ENCODE measurements around the gene DPYD.

DPYD gene

GRCh38 chr1:97844552-97845089 is 76.2 kb downstream of the DPYD start:
- DNase-seq (ENCODE audit: low spot score) = no peak

GRCh38 chr1:97841338-97841737 is 79.5 kb downstream of the DPYD start:
- DNase-seq (ENCODE audit: low spot score) = no peak
- FAIRE-seq = no peak

More at GRCh38 chr1:97844552-97845089, 76.2 kb downstream of the DPYD start:
- FAIRE-seq = no peak

- FAIRE-seq = no peak
- no peak for DNase-seq (ENCODE audit: low spot score)
These were observed 83.7 kb downstream of the DPYD start for GRCh38 chr1:97837161-97837560.

DNA sequence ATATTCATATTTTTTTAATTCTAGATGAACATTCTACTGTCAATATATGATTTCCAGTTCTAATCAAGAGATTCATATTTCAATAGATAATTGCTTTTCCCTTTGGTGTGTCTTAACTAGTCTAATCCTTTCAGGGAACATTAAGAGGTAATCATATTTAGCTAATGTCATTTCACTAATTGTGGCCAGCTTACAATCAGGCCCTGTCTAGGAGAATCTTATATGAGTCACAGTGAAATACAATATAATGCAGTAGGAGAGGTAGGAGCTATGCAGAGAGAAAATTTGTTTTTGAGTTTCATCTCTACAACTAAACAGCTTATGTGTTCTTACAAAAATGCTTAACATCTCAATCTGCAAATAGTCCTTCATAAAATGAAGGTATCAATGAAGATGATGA is 85.9 kb downstream of the DPYD start:
- no peak for FAIRE-seq
- no peak for DNase-seq (ENCODE audit: low spot score)

- FAIRE-seq (no peak), DNase-seq (ENCODE audit: low spot score) (no peak)
These were observed 87.0 kb downstream of the DPYD start for GRCh38 chr1:97833881-97834280.

DNA sequence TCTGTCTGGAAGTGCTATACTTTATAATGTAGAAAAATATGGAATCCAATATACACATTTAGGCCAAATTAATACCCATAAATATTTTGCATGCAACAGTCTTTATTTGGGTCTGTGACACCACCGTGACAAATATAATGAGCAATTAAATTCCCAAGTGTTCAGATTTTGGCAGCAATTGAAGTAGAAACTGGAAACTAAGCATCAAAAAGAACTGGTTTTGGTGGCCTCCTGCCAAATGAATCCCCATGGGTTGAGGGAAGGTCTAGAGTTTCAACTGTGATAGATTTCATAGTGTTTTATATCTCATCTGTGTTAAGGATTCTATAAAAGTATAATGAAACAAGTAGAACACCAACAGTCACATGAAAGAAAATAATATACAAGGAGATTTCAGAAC is 88.4 kb downstream of the DPYD start:
- no peak for FAIRE-seq

GRCh38 chr1:97827887-97828286 is 92.9 kb downstream of the DPYD start:
- DNase-seq (ENCODE audit: low spot score) (no peak), FAIRE-seq (no peak)

More for the DNA sequence above, 88.4 kb downstream of the DPYD start:
- no peak for DNase-seq (ENCODE audit: low spot score)

DNA sequence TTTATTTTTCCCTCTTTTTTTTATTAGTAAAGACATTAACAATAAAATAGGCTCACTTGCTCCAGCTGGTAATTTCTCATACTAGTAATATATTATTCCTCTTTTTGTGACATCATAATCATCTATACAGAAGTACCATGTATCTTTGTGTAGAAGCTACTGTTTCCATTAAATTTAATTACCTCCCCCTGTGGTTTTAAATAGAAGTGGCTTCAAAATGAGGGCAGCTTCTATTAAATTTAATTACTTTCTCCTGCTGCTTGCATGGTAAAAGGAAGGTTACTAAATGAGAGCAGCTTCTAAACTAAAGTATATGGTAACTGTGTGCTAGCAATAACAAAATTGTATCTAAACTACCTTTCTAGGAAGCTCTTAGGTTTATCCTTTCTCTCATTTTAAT is 94.0 kb downstream of the DPYD start:
- FAIRE-seq = no peak

GRCh38 chr1:97824624-97825023 is 96.2 kb downstream of the DPYD start:
- no peak for FAIRE-seq
- no peak for DNase-seq (ENCODE audit: low spot score)

More for the DNA sequence above, 94.0 kb downstream of the DPYD start:
- DNase-seq (ENCODE audit: low spot score) = no peak

- DNase-seq (ENCODE audit: low spot score) = no peak
- no peak for FAIRE-seq
These were observed 96.6 kb downstream of the DPYD start for GRCh38 chr1:97824200-97824599.

- peak; percentile 74 for FAIRE-seq
- peak; percentile 25 for DNase-seq (ENCODE audit: low spot score)
These were observed 100.2 kb downstream of the DPYD start for GRCh38 chr1:97820470-97821188.

- DNase-seq (ENCODE audit: low spot score) (no peak), FAIRE-seq (no peak)
These were observed 103.9 kb downstream of the DPYD start for GRCh38 chr1:97816927-97817326.

GRCh38 chr1:97814804-97815203 is 106.0 kb downstream of the DPYD start:
- FAIRE-seq (no peak), DNase-seq (ENCODE audit: low spot score) (no peak)

DNA sequence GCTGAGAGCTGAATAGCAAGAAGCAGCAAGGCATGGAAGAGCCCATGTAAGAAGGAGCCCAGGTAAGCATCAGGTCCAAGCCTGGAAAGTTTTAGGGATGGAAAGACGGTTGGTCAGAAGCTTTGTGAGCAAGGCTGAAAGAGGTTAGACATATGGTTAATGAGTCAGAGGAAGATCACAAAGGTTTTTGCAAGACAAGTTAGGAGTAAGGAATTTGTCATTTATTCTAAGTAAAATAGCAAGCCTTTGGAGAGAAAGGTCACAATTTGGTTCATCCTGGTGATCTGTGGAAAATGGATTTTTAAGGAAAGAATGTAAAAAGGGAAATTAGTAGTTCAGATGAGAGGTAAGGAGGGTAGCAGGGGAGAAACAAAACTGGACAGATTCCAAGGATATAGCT is 106.7 kb downstream of the DPYD start:
- DNase-seq (ENCODE audit: low spot score) = peak; percentile 45
- peak; percentile 85 for FAIRE-seq

- DNase-seq (ENCODE audit: low spot score) (no peak), FAIRE-seq (no peak)
These were observed 108.8 kb downstream of the DPYD start for GRCh38 chr1:97812076-97812475.

DNA sequence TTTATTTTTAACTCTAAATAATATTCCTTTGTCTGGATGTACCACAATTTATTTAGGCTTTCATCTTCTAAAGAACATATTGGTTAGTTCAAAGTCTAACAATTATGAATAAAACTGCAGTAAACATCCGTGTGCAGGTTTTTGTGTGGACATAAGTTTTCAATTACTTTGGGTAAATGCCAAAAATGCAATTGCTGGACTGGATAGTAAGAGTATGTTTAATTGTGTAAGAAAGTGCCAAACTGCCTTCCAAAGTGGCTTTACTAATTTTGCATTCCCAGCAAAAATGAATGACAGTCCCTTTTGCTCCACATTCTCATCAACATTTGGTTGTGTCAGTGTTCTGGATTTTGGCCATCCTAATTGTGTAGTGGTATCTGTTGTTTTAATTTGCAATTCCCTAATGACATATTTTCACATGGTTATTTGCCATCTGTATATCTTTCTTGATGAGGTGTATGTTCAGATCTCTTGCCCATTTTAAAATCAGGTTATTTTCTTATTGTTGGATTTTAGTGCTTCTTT is 113.8 kb downstream of the DPYD start:
- FAIRE-seq (no peak), DNase-seq (ENCODE audit: low spot score) (no peak)

GRCh38 chr1:97806326-97806725 is 114.5 kb downstream of the DPYD start:
- FAIRE-seq (peak; percentile 15), DNase-seq (ENCODE audit: low spot score) (no peak)

DNA sequence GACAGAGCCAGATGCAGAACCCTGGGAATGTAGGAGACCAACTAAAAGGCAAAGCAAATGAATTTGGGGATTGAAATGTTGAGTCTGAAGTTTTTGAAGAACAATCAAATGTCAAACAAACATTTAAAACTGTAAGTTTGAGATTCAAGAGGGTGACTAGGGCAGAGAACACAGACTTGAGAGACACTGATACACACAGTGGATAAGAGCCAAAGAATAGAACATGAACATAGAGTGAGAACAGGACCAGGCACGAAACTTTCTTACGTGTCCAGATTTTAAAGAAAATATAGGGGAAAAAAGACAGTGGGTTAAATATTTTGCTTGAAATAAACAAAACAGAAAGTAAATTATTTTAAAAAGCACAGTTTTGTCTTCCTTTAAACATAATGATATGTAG is 115.7 kb downstream of the DPYD start:
- DNase-seq (ENCODE audit: low spot score) = no peak
- FAIRE-seq = no peak

- DNase-seq (ENCODE audit: low spot score) (no peak), FAIRE-seq (no peak)
These were observed 117.8 kb downstream of the DPYD start for GRCh38 chr1:97803026-97803425.

GRCh38 chr1:97802011-97802410 is 118.8 kb downstream of the DPYD start:
- DNase-seq (ENCODE audit: low spot score) (no peak), FAIRE-seq (no peak)

- DNase-seq (ENCODE audit: low spot score) (no peak), FAIRE-seq (no peak)
These were observed 123.2 kb downstream of the DPYD start for GRCh38 chr1:97797403-97798183.

- DNase-seq (ENCODE audit: low spot score) (peak; percentile 42), FAIRE-seq (no peak)
These were observed 124.1 kb downstream of the DPYD start for GRCh38 chr1:97796711-97797110.
